Neuronal stem cell (in vitro differentiated cells): ENCODE results near the gene ARSG.

Experiments used
- DNase-seq: peaks from one replicate; pipeline ENCODE4 v3.0.0-alpha.2; 2013; ENCODE audit warnings: low spot score
- H2AFZ ChIP-seq: one replicate; pipeline ENCODE4 v1.6.1; 2013; ENCODE audit warnings: mild to moderate bottlenecking, low read length, inconsistent platforms
- H2AK5ac ChIP-seq: 2 replicates; pipeline ENCODE4 v1.6.1; 2013; ENCODE audit warnings: low read depth, mild to moderate bottlenecking, inconsistent platforms, low read length, moderate library complexity, mixed read lengths
- H2BK120ac ChIP-seq: 2 replicates; pipeline ENCODE4 v1.6.1; 2013; ENCODE audit warnings: low read depth, mild to moderate bottlenecking, inconsistent platforms, low read length, moderate library complexity, mixed read lengths
- H2BK12ac ChIP-seq: one replicate; pipeline ENCODE4 v1.6.1; 2013; ENCODE audit warnings: low read length, inconsistent platforms
- H2BK15ac ChIP-seq: 2 replicates; pipeline ENCODE4 v1.6.1; 2013; ENCODE audit warnings: mild to moderate bottlenecking, low read length, inconsistent platforms, mixed read lengths
- H2BK5ac ChIP-seq: one replicate; pipeline ENCODE4 v1.6.1; 2013; ENCODE audit warnings: inconsistent platforms, mild to moderate bottlenecking, low read length, moderate library complexity
- H3K14ac ChIP-seq: one replicate; pipeline ENCODE4 v1.6.1; 2013; ENCODE audit warnings: low read length, inconsistent platforms
- H3K18ac ChIP-seq: 2 replicates; pipeline ENCODE4 v1.6.1; 2013; ENCODE audit warnings: low read length, inconsistent platforms
- H3K23ac ChIP-seq: 2 replicates; pipeline ENCODE4 v1.6.1; 2013; ENCODE audit warnings: low read depth, mild to moderate bottlenecking, mixed read lengths, low read length, inconsistent platforms; ENCODE audit not compliant: poor library complexity
- H3K27ac ChIP-seq: replicated peaks from 3 replicates; pipeline ENCODE4 v1.5.1; 2013; ENCODE audit warnings: low read length, inconsistent platforms
- H3K27me3 ChIP-seq, 3 experiments: 2 replicates each; pipeline ENCODE4 v1.6.1; 2013; ENCODE audit warnings: low read length in 3 of 3, mild to moderate bottlenecking in 2 of 3, inconsistent platforms in 1 of 3, low read depth in 1 of 3, mixed read lengths in 1 of 3, moderate library complexity in 1 of 3; ENCODE audit not compliant: control insufficient read depth in 3 of 3, insufficient read depth in 3 of 3
- H3K36me3 ChIP-seq, 2 donors: replicated peaks in 1 of 2; 2 replicates each; pipeline ENCODE4 v1.6.1; 2013; ENCODE audit warnings: low read length in 2 of 2; ENCODE audit not compliant: control insufficient read depth in 2 of 2, insufficient read depth in 2 of 2
- H3K4ac ChIP-seq: 2 replicates; pipeline ENCODE4 v1.6.1; 2013; ENCODE audit warnings: inconsistent platforms, mild to moderate bottlenecking, low read length, moderate library complexity
- H3K4me1 ChIP-seq, 2 donors: 1 replicate in 1 of 2; 2 replicates in 1 of 2; pipeline ENCODE4 v1.6.1; 2013; ENCODE audit warnings: low read length in 2 of 2, low read depth in 1 of 2; ENCODE audit not compliant: control insufficient read depth in 2 of 2, insufficient read depth in 1 of 2
- H3K4me2 ChIP-seq: one replicate; pipeline ENCODE4 v1.6.1; 2013; ENCODE audit warnings: mild to moderate bottlenecking, low read length, inconsistent platforms; ENCODE audit not compliant: insufficient read depth, poor library complexity, severe bottlenecking
- H3K4me3 ChIP-seq, 2 donors: 2 replicates each; pipeline ENCODE4 v1.5.1; 2013; ENCODE audit warnings: low read length in 2 of 2, mild to moderate bottlenecking in 2 of 2, inconsistent platforms in 1 of 2, moderate library complexity in 1 of 2
- H3K79me1 ChIP-seq: one replicate; pipeline ENCODE4 v1.6.1; 2013; ENCODE audit warnings: low read depth, mild to moderate bottlenecking, inconsistent platforms, low read length, moderate library complexity
- H3K9ac ChIP-seq: one replicate; pipeline ENCODE4 v1.6.1; 2013; ENCODE audit warnings: mild to moderate bottlenecking, low read depth, low read length, inconsistent platforms; ENCODE audit not compliant: poor library complexity
- H3K9me3 ChIP-seq, 2 donors: replicated peaks in 1 of 2; 2 replicates each; pipeline versions ENCODE3 to v1.6.1; 2013; ENCODE audit warnings: low read length in 2 of 2, mild to moderate bottlenecking in 2 of 2, inconsistent platforms in 1 of 2, low read depth in 1 of 2, mixed read lengths in 1 of 2, moderate library complexity in 1 of 2; ENCODE audit not compliant: control insufficient read depth in 2 of 2, insufficient read depth in 1 of 2
- H4K8ac ChIP-seq: one replicate; pipeline ENCODE4 v1.6.1; 2013; ENCODE audit warnings: low read depth, mild to moderate bottlenecking, inconsistent platforms, low read length, moderate library complexity
- H4K91ac ChIP-seq: one replicate; pipeline ENCODE4 v1.6.1; 2013; ENCODE audit warnings: low read length, low read depth, mild to moderate bottlenecking, inconsistent platforms; ENCODE audit not compliant: poor library complexity
- WGBS, 2 donors: extraction: QIAGEN DNeasy Blood & Tissue Kit; methylation state at CpG; one replicate each; pipeline ENCODE4 v1.1.7; 2013; ENCODE audit warnings: missing lambda C conversion rate in 2 of 2, mixed read lengths in 1 of 2; ENCODE audit not compliant: insufficient read length in 2 of 2, insufficient replicate concordance in 1 of 2; ENCODE audit errors: extremely low coverage in 2 of 2; 5-methylcytosine and 5-hydroxymethylcytosine counted together

The ARSG gene

DNA sequence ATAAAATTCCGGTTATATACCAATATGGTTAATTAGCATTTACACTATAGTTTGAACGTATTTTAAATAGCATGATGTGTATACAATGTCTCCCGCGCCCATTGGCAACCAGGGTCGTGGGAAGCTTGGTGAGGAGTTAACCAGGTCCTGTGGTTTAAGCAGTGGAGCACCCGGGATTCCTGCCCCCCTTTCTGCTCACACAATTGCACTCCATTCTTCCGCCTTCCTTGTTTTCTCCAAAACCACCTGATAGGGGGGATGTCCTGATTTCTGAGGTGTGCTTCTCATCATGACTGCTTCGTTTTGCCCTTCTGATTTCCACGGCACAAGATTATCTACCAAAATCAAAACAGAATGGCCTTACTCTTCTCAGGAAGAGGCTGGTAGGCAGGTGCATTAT is 130.2 kb downstream of the ARSG start:
- Histone ChIP-seq H2AFZ (no peak overlapping the region), H3K4ac (no peak overlapping the region), H3K4me1 (peaks cover 0 to 2% of the 10 kb centered on the region in 2 donors), H3K36me3 (peaks cover 0 to 24% of the 10 kb centered on the region in 2 donors), H4K91ac (no peak overlapping the region), H3K27ac (no peak overlapping the region), H2AK5ac (no peak overlapping the region), H3K9me3 (no peaks in the 10 kb centered on the region), H2BK5ac (no peak overlapping the region), H3K4me3 (no peak overlapping the region), H2BK120ac (no peak overlapping the region), H3K14ac (no peak overlapping the region), H2BK15ac (no peak overlapping the region), H3K9ac (no peak overlapping the region), H3K27me3 (no peaks in the 10 kb centered on the region), H3K4me2 (no peak overlapping the region), H3K79me1 (no peaks in the 10 kb centered on the region), H4K8ac (no peak overlapping the region), H2BK12ac (no peak overlapping the region), H3K23ac (no peak overlapping the region), H3K18ac (no peak overlapping the region)
- no CpG with 5 or more reads among the region's 9 CpGs for WGBS, 2 donors
- no peak for DNase-seq

DNA sequence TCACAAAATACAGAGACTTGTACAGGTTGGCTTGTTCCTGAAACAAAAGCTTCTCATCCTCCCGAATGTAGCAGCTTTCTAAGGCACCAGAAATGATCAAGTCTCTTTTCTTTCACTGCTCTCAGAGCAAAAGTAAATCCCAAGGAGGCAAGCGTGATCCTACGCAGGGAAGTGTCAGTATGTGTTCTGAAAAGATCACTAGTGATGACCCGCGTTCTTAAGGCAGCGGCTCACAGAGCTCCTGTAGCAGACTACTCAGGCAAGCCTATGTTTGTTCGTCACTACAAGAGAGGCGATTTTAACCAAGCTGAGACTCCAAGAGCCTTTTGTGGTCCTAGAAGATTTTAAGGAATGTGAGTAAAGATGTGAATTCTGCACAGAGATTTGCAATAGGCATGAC is 131.5 kb downstream of the ARSG start:
- Histone ChIP-seq H3K4me1 (peaks cover 0 to 2% of the 10 kb centered on the region in 2 donors), H3K4ac (no peak overlapping the region), H3K36me3 (peaks cover 0 to 24% of the 10 kb centered on the region in 2 donors), H2AK5ac (no peak overlapping the region), H3K4me2 (no peak overlapping the region), H2BK15ac (no peak overlapping the region), H3K4me3 (no peak overlapping the region), H3K9ac (no peak overlapping the region), H2BK12ac (no peak overlapping the region), H3K9me3 (no peaks in the 10 kb centered on the region), H3K27ac (no peak overlapping the region), H3K79me1 (no peaks in the 10 kb centered on the region), H3K23ac (no peak overlapping the region), H3K18ac (no peak overlapping the region), H4K8ac (no peak overlapping the region), H2BK120ac (no peak overlapping the region), H4K91ac (no peak overlapping the region), H2AFZ (no peak overlapping the region), H3K14ac (no peak overlapping the region), H3K27me3 (no peaks in the 10 kb centered on the region), H2BK5ac (no peak overlapping the region)
- WGBS, 2 donors: no CpG with 5 or more reads among the region's 8 CpGs
- DNase-seq: no peak

DNA sequence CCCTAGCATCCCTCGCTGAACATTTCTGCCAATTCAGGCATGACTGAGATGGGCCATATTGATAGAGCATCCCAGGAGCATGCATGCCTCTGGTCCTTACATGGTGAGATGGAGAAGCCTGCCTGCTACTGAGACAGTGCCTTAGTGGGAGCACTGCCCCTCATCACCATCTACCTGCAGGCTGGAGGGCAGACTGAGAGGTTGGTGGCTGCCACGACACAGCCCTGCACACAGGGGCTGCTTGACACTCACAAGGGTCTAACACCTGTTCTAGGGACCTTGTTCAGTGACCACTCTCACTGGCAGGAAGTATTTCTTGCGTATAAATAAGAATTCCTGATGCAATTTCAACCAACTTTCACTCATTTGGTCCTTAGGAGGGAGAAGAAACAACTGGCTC is 132.0 kb downstream of the ARSG start:
- no peak overlapping the region for H2BK15ac ChIP-seq
- no peak overlapping the region for H4K8ac ChIP-seq
- peak overlapping the region in 1 of 2 donors; percentile 13 for H3K4me3 ChIP-seq
- no peak overlapping the region for H4K91ac ChIP-seq
- no peak overlapping the region for H2BK5ac ChIP-seq
- H3K14ac ChIP-seq: no peak overlapping the region
- peak overlapping the region; percentile 62 for H3K23ac ChIP-seq
- H2BK120ac ChIP-seq: no peak overlapping the region
- H3K9me3 ChIP-seq: no peaks in the 10 kb centered on the region
- H2AFZ ChIP-seq: no peak overlapping the region
- no peak overlapping the region for H3K27ac ChIP-seq
- H3K36me3 ChIP-seq: peaks cover 0 to 26% of the 10 kb centered on the region in 2 donors
- no peak overlapping the region for H3K4me2 ChIP-seq
- H3K18ac ChIP-seq: peak overlapping the region; percentile 67
- no peaks in the 10 kb centered on the region for H3K27me3 ChIP-seq
- H3K79me1 ChIP-seq: no peaks in the 10 kb centered on the region
- H2BK12ac ChIP-seq: no peak overlapping the region
- DNase-seq: no peak
- H3K9ac ChIP-seq: no peak overlapping the region
- H3K4ac ChIP-seq: no peak overlapping the region
- H3K4me1 ChIP-seq: peaks cover 0 to 2% of the 10 kb centered on the region in 2 donors
- no CpG with 5 or more reads among the region's 3 CpGs for WGBS, 2 donors
- no peak overlapping the region for H2AK5ac ChIP-seq

DNA sequence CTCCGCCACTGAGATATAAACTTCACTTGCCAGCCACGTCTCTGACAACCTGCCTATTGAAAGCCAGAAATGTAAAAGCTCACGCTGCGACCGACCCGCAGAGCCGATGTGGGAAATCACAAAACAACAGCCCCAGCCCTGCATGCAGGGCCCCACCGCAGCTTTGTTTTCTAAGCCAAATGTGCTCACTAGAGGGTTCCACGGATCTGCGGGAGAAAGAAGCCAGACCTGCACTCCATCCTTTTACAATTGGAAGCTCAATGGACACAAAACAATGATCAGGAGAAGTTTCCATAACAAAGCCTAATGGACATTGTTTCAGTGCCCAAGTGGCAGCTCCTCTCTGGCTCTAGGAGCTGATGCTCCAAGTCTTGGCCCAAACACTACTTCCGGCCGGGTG is 132.9 kb downstream of the ARSG start:
- Histone ChIP-seq H2BK5ac (no peak overlapping the region), H3K36me3 (peaks cover 1 to 36% of the 10 kb centered on the region in 2 donors), H3K4me2 (no peak overlapping the region), H3K4me3 (no peak overlapping the region), H2BK15ac (no peak overlapping the region), H2BK12ac (no peak overlapping the region), H2AFZ (no peak overlapping the region), H3K79me1 (no peaks in the 10 kb centered on the region), H3K4me1 (peaks cover 0 to 2% of the 10 kb centered on the region in 2 donors), H3K18ac (peak overlapping the region; percentile 46), H3K4ac (no peak overlapping the region), H2AK5ac (no peak overlapping the region), H2BK120ac (no peak overlapping the region), H4K91ac (no peak overlapping the region), H4K8ac (no peak overlapping the region), H3K9ac (no peak overlapping the region), H3K27ac (no peak overlapping the region), H3K14ac (no peak overlapping the region), H3K27me3 (no peaks in the 10 kb centered on the region), H3K23ac (no peak overlapping the region), H3K9me3 (no peaks in the 10 kb centered on the region)
- no CpG with 5 or more reads among the region's 12 CpGs for WGBS, 2 donors
- DNase-seq: no peak
